DMS53 treated with DMSO at 0.1 percent for 48 hours (cell line): ENCODE results near the gene GLI3.

Experiments used
- DNase-seq: peaks from one replicate; lab custom pipeline; 2025; ENCODE audit not compliant: unreplicated experiment; lab: John Stamatoyannopoulos, UW

The GLI3 gene

DNA sequence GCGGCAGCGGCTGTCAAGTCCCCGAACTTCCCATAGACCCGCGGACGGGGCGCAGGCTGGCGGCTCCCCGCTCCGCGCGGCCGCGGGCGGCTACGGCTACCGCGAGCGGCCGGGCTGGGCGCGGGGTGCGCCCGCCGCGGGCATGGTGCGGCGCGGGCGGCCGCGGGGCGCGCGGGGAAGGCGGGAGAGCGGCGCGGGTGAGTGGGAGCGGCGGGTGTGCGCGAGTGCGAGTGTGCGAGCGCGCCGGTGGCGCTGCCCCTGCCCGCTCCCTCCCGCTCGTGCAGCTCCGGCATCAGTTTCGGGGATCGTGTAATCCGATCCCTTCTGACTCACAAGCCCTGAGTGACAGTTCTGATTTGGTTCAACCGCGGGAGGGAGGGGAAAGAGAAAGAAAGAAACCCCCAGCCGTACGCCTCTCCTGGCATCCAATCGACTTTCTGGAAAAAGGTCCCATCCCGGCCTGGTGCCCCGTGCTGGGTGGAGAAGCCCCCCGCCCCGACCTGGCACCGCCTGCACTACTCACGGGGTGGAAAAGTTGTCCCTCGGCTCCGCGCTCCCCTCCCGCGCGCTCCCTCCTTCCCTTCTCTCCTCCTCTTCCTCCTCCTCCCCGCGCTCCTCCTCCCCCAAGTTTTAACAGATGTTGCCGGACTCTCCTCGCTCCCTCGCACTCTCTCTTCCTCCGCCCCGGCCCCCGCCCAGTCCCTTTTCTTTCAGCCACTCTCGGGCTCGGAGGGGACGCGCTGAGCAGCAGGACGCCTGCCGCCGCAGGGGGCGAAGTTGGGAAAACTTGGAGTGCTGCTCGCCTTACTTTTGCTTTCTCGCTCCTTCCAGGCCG lies at the start of gene GLI3:
Gene GLI3, minus strand, starts transcription at position 234 of the 835 bp plus-strand sequence. CDS start 13,956 bp downstream, outside the sequence.
- DNase-seq, result peak; percentile 32

DNA sequence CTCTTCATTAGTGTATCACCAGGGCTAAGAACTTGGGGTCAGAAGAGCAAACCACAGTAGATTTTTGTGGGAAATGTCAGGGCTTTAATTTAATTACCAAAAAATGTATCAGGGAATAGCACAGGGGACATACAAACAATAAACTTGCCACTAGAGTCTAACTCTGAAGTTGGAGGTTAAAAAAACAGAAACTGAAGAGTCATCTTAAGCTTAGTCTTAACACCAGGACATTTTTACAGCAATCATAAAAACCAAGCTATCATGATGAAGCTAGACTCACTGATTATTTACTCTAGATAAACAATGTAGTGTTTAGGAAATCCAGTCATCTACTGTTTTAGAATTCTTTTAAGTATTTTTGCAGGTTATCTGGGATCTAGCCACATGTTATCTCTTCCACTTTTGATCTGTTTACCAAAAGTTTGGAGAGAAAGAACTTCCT lies 48.4 kb upstream of the GLI3 start:
- no peak for DNase-seq

DNA sequence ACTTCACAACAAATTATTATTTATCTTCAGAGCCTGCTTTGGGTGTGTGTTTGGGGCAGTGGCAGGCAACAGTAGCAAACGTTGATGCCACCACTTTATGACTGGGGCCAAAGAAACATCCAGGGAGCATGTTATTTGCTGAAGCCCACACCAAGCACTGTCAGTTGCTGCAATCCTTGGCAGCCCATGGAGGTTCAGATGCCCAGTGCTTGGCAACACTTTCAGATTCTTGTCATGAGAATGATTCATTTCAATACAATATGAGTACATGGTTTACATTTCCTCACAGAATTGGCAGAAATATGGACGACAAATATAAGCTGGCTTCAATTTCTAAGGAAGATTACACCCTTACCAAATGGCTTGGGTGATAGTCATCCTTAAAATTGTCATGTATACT lies 46.5 kb upstream of the GLI3 start:
- DNase-seq, result no peak

DNA sequence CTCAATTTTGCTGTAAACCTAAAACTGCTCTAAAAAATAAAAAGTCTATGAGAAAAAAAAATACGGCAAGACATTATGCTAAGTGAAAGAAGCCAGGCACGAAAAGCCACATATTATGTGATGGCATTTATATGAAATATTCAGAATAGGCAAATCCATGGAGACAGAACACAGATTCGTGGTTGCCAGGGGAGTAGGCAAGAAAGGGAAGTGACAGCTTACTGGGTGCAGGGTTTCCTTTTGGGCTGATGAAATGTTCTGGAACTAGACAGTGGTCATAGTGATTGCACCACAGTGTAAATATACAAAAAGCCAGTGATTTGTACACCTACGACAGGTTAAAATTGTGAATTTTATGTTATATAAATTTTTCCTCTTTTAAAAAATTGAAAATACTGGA lies 41.3 kb upstream of the GLI3 start:
- no peak for DNase-seq

DNA sequence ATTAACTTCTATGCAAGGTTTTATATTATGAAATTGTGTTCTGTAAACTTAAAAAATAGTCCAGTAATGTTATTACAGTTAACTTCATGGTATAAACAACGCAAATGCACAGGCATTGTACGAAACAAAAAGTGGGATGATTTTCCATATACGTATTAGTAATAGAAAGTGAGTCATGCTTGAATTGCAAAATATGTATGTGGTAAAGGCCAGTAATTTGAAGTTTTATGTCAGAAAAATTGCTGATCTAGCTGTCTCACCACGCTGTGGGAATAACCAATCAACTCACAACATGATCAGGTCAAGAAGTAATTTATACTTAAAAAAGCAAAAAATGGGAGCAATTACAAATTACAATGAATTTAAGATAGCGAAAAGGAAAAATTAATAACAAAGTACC lies 37.0 kb upstream of the GLI3 start:
- no peak for DNase-seq

DNA sequence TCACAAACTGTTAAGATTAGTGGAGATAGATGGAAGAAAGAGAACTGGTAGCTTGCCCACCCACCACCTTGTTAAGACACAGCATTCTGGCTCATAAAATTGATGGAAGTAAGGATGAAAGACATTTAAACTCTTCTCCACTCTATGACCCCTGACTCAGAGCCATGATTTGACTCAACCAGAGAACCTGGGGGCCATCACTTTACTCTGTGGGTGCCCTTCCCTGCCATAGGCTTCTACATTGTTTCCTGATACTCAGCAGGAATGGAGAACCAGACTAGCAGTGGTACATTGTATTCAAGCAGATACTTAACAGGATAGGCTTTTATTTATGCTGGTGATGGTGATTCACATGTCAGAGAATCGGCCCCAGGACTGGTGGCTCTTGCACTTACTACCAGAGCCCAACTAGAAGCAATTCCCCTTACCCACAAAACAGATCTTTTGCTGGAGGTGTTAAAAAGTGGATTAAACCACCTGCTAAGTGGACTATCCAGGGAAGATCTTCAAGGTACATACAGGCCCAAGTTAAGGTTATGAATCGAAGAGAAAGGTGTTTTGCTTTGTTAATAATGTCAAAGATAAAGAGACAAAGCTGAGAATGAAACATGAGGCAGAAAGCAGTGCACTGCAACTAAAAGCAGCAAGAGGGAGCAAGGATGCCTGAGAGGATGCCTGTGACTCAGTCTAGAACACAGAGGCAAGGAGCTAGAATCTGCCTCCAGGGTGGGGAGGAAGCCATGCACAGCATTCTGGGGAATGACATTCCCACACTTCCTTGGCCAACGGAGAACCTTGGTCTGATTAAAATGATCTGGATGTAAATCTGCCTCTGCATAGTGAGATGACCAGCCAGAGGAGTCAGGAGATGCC lies 36.0 kb upstream of the GLI3 start:
- DNase-seq, result no peak

DNA sequence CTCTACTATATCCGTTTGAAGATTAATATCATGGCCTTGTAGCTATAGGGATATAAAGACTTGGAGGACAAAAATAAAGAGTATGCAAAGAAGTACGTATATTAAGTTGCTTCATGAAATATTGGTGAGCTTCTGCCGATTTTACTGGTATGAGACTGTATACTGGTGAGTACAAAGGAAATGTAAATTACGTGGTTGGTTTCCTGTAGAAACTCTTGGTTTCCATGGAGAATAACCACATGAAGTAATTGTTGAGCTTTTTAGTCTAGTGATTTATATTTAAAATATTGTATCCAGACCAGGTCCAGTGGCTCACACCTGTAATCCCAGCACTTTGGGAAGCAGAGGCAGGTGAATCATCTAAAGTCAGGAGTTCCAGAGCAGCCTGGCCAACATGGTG lies 32.2 kb upstream of the GLI3 start:
- no peak for DNase-seq

DNA sequence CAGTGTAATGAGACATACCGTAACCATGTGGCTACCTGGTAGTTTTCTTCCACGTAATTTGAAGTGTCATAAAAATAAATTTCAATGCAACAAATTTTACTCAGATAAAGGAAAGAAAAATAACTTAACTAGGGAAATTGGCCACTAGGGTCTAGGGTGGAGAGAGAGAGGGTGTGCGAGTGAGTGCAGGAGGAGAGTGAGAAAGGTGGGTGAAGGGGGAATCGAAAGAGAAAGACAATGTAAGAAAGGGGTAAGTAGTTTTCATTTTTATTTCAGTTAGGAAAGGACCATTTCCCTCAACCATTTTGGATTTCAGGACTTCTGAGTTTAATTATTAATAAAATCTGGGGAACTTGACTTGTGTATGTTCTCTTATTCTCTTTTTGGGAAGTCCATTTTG lies 27.7 kb upstream of the GLI3 start:
- no peak for DNase-seq

DNA sequence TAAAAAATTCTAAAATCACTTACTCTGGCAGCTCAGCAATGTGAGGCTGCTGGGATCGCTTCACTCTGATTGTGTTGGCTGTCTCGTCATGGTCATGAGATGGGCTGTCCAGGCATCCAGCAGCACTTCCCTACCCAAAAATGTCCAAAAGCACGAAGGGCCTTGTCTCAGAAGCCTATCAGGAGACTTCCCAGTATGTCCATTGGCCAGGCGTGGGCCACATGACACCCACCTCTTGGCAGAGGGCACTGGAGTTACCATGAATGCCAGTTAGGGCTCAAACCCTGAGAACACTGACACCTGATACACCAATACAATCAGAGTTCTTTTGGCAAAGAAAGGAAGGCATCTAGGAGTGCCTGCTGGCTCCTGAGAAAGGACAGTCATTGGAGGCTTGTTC lies 27.0 kb upstream of the GLI3 start:
- DNase-seq, result no peak

DNA sequence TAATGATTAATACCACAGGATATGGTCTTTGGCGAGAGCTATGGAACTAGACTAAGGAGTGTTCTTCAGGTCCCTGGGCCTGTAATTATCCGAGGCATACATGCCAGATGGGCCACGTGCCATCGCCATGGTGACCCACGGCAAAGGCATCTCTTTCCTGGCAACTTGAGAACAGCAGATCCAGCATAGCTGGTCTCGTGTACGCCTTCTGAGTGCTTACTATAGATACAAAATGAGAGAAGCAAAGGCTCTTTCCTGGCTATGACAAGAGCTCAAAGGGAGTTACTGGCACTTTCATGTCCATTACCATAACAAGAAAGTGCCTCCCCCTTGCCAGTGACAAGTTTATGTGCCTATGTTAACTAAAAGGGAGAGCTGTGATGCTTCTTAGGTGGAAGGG lies 26.0 kb upstream of the GLI3 start:
- no peak for DNase-seq

DNA sequence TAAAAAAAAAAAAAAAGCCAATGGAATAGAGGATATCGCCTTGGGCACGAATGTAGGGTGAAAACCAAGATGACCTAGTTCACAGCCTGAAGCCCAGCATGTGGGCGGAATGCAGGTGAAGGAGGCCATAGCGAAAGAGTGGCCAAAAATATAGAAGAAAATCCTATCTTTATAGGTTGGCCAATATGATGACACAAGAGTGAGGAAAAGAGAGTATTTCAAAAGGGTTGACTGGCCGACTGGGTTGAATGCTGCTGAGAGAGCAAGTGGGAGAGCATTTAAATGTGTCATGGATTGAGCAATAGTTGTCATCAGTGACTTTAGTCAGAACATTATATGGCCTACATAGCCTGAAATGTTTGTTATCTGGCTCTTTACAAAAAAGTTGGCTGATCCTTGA lies 17.2 kb upstream of the GLI3 start:
- no peak for DNase-seq

DNA sequence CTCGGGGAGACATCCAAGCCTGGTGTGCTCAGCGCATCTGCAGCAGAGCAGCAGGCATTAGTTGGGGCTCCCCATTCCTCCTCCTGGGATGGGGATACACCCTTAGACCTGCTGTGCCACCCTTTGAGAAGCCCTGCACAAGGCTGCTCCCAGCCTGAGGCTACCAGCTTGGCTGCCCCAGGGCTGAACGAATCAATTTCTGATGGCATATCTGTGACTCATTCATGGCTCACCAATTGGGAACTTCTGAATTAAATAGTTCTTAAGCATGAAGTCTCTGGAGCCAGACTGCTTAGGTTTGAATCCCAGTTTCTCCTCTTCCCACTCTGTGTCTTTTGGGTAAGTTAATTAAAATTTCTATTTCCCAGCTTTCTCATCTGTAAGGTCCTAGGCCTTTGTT lies 16.3 kb upstream of the GLI3 start:
- DNase-seq, result no peak

DNA sequence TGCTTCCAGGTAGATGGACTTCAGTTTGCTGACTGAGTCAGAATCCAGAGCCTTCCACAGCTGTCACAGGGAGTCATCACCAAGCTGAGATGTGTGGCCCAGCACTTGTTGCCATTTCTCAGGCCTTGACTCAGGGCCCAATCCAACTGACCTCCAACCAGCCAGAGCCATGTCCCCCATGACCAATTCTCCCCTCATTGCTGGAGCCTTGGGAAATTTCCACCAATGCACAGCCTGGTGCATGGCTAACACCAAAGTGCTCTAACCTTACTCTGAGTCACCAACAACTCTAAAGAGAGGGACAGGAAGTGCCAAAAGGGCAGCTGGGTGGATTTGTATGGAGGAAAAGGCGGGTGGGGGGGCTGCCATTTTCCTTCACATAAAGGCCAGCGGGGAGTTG lies 13.4 kb upstream of the GLI3 start:
- DNase-seq, result no peak

DNA sequence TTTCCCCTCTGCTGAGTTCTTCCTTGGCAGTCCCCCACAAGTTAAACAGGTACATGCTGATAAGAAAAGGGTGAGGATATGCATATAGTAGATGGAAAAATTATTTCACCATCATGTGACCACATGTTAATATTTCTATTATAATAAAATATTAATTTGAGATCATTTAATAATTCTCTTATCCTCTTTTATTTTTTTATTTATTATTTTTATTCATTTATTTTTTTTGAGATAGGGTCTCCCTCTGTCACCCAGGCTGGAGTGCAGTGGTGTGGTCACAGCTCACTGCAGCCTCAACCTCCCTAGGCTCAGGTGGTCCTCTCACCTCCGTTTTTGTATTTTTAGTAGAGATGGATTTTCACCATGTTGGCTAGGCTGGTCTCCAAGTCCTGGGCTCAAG lies 11.6 kb upstream of the GLI3 start:
- DNase-seq, result no peak

DNA sequence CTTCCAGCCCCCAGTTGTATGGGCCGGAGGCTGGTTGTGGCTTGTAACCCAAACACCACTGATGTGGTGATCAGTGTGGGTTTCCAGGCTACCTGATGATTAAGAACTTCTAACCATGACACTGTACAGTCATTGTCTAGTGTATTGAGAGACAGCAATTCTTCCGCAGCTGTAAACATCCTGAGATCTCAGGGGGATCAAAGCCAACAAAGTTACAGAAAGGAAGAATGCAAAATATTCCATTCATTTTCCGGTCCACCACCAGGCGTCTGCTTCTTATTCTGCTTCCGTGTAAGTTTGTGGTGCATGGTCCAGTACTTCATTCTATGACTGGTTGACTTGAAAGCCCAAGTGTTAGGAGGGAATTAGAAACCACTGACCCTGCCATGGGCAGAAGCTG lies 10.3 kb upstream of the GLI3 start:
- no peak for DNase-seq

DNA sequence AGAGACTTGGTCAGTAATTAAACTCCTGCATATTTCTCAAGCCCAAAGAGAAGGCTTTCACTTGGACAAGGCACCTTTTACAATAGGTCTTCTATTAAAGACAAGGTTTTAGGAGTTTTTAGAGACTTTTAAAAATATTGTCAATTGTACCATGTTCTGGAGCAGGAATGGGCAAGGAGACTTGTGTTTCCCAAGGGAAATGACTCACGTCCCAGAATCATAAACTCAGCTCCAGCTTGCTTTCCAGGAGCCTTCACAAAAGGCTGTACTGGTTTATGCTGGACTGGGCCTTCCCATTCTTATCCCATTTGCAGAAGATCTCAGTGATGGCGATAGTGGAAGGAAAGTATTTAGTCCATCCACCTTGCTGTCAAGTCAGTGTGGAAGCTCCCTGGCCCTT lies 7.8 kb upstream of the GLI3 start:
- no peak for DNase-seq

DNA sequence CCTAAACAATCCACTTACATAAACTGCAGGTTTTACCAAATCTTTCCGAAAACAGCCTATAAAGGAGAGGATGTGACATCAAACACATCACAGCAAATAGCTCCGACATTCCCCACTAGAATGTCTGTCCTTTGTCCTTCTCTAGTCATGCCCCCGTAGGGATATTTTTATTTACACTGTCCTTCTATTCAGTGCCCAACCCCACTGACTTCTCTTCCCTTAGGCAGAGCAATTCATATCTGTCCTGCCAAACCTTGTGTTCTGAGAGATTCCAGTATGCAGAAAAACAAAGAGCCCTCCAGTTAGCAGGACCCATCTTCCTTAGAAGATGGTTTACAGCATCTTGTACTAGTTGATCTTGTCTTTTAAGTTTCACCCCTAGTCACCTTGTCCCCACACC lies 5.4 kb upstream of the GLI3 start:
- no peak for DNase-seq

DNA sequence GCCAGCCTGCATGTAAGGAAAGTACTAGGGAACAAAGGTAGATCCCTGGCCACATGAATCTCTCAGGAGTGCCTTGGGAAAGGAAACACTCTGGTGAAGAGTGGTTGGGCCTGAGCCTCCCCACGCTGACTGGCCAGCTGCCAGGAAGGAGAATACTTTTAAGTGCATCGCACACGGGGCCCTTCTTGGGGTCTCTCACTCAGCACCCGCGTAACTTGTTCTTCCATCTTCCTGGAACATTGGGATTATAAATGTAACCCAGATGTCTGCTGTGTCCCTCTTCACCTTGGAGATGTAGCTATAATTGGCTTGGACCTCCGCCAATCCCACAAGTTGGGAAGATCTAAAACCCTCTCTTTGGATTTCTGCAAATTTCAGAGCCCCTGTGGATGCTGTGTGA lies 4.4 kb upstream of the GLI3 start:
- DNase-seq, result no peak

DNA sequence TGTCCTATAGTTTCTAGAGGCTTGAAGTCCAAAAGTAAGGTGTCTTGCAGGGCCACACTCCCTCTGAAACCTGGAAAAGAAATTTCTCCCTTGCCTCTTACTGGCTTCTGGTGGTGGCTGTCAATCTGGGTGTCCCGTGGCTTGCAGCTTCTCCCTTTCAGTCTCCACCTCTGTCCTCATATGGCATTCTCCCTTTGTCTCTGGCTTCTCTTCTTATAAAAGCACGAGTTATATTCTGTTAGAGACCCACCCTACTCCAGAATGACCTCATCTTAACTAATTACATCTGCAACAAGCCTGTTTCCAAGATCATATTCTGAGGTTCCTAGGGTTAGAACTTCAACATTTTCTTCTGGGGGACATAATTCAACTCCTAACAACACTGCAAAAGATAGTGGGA lies 3.4 kb upstream of the GLI3 start:
- no peak for DNase-seq

DNA sequence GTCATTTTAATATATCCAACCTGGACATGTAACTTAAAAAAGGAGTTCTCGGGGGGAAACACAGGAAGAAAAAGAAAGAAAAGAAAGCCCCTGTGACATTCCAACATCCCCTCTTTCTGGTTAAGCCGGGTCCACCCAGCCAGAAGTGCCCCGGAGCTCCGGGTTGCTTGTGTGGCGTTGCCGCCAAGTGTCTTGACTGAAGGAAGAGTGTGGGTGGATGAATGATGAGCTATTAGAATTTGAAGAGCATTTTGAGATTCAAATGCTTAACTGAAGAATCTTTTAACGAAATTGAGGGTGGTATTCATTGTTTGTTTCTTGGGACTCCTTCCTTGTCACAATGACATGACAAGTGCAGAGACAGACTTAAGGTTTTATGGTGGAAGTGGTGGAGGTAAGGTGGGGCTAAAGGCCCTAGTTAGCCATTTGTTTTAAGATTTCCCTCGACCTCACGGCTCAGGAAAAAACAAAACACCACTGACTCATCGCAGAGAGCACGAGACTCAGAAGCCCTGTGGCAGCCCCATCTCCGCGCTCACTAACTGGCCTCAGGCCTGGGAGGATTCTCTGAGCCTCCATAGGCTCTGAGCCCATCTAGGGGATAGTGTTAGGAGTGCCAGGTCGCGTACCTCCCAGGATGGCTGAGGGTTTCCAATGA lies 1.8 kb upstream of the GLI3 start:
- no peak for DNase-seq

DNA sequence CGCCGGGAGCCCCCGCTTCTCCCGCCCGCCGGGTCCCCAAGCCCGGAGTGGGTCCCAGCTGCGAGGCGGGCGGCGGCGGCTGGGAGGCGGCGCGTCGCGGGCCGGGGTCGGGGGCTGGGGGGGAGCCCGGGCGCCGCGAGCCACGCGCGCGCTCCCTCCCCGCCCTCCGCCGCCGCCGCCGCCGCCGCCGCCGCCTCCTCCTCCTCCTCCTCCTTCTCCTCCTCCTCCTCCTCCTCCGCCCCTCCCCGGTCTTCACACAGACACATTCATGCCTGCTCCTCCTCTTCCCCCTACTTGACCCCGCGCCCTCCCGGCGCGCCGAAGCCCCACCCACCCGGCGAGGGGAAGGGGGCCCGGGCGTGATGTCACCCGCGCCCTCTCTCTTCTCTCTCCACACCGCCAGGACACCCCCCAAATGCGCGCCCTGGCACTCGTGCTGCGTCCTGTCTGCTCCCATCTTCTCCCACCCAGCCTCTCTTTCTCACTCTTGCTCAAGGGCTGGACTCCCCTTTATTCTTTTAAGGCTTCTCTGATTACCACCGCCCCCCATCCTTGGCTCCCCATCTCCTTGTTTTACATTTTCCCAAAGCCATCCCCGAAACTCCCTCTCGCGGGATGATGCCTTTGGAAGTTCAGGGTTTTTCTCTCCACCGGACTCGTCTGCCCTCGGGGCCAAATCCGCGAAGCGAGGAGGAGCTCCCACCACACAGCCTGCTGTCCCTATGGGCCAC lies 967 bp upstream of the GLI3 start:
- DNase-seq, result no peak
